Spleen (tissue), 11 donors: ENCODE data around the gene RPTOR. TPM values are rescaled to one million over a fixed set of nuclear protein-coding genes. Genes with fewer than 3 reads are reported as not detected.

Experiments used
- DNase-seq: peaks from one replicate; pipeline ENCODE4 v3.0.0-alpha.2; 2020
- H3K27ac ChIP-seq, 8 donors: fragments of 200-600 bp; sonication (generic) in 7 of 8; 1 replicate in 4 of 8; 2 replicates in 4 of 8; pipeline versions ENCODE4 v1.5.0 to v1.8.0; 2016 to 2021; ENCODE audit warnings: inconsistent platforms in 4 of 8, mild to moderate bottlenecking in 4 of 8, moderate library complexity in 1 of 8
- H3K27me3 ChIP-seq, 7 donors: fragments of 200-600 bp; sonication (generic) in 6 of 7; replicated peaks in 1 of 7; 1 replicate in 4 of 7; 2 replicates in 3 of 7; pipeline versions ENCODE4 v1.5.0 to v1.8.0; 2016 to 2021; ENCODE audit warnings: inconsistent platforms in 3 of 7, mild to moderate bottlenecking in 1 of 7
- H3K36me3 ChIP-seq, 6 donors: fragments of 200-600 bp; sonication (generic) in 5 of 6; 1 replicate in 4 of 6; 2 replicates in 2 of 6; pipeline versions ENCODE4 v1.5.0 to v1.8.0; 2016 to 2021; ENCODE audit warnings: inconsistent platforms in 2 of 6
- H3K4me1 ChIP-seq, 6 donors: fragments of 200-600 bp; sonication (generic) in 5 of 6; 1 replicate in 3 of 6; 2 replicates in 3 of 6; pipeline versions ENCODE4 v1.5.0 to v1.8.0; 2016 to 2021; ENCODE audit warnings: inconsistent platforms in 3 of 6
- H3K4me3 ChIP-seq, 8 donors: fragments of 200-600 bp; sonication (generic) in 7 of 8; 1 replicate in 4 of 8; 2 replicates in 4 of 8; pipeline versions ENCODE4 v1.5.0 to v1.8.0; 2016 to 2021; ENCODE audit warnings: inconsistent platforms in 4 of 8, mild to moderate bottlenecking in 4 of 8, moderate library complexity in 2 of 8
- H3K9me3 ChIP-seq, 8 donors: fragments of 200-600 bp; sonication (generic) in 7 of 8; 1 replicate in 4 of 8; 2 replicates in 4 of 8; pipeline versions ENCODE4 v1.5.0 to v1.8.0; 2016 to 2021; ENCODE audit warnings: inconsistent platforms in 4 of 8
- POLR2A ChIP-seq, 3 donors: fragments of 450-650 bp; IDR thresholded peaks; one replicate each; pipeline ENCODE4 v1.5.1; 2017; ENCODE audit warnings: antibody characterized with exemption in 3 of 3, mild to moderate bottlenecking in 1 of 3
- POLR2AphosphoS5 ChIP-seq, 3 donors: sonication (generic); formaldehyde crosslinking; IDR thresholded peaks; one replicate each; pipeline ENCODE4 v1.5.1; 2017; ENCODE audit warnings: antibody characterized with exemption in 3 of 3
- WGBS, 5 donors: extraction: QIAGEN DNeasy Blood & Tissue Kit in 3 of 5; methylation state at CpG; one replicate each; pipeline versions ENCODE4 v1.1.5 to v1.1.7; 2013 to 2018; 5-methylcytosine and 5-hydroxymethylcytosine counted together
- intact Hi-C: fragments of 100-400 bp; cut with DNase I; formaldehyde crosslinking; loops from one replicate; pipeline ENCODE4 v1.15.0; 2023; ENCODE audit warnings: low total_unique reads
- polyA plus RNA-seq, 3 donors: library from polyadenylated mRNA; stranded (reverse); fragments of 200-250 nt; gene quantifications; one replicate each; pipeline ENCODE4 v1.2.1, GENCODE V29; 2013
- total RNA-seq, 7 donors: library from RNA; depleted of rRNA in 3 of 7; stranded (reverse); fragments of >200 nt in 3 of 7; fragmentation: NEBNext Ultra II Directional in 4 of 7; extraction: Animal tissue kit (Norgen Biotek cat#: 25700) in 4 of 7; gene quantifications; one replicate each; pipeline versions ENCODE4 v1.1.0 to v1.2.1, GENCODE V29; 2016 to 2021
- TF ChIP-seq, protein P1 (sequence below), 11 experiments: fragments of 200-600 bp in 7 of 11; fragments of 450-650 bp in 4 of 11; sonication (generic) in 4 of 11; IDR thresholded peaks in 8 of 11; conservative IDR thresholded peaks in 3 of 11; 1 replicate in 7 of 11; 2 replicates in 4 of 11; pipeline versions ENCODE4 v1.4.0 to v1.8.0; 2016 to 2021; ENCODE audit warnings: antibody characterized with exemption in 11 of 11, inconsistent platforms in 4 of 11, mild to moderate bottlenecking in 1 of 11
- donor health status: healthy with polysubstance abuse.
- donor health status: DM: no; HTN: no; CAD: no; lungs with moderate emphysema.
- donor health status: DM: no; HTN: no; CAD: no.
- donor health status: Bipolar disorder and iron deficiency.
- donor health status: healthy.
- donor health status: DM: no; HTN: no; CAD: no.
- donor health status: DM: yes; HTN: yes; CAD: no.

The RPTOR gene
- total and polyA plus RNA-seq, 10 donors: 3.1 to 61.2 (median 40.7) TPM

DNA sequence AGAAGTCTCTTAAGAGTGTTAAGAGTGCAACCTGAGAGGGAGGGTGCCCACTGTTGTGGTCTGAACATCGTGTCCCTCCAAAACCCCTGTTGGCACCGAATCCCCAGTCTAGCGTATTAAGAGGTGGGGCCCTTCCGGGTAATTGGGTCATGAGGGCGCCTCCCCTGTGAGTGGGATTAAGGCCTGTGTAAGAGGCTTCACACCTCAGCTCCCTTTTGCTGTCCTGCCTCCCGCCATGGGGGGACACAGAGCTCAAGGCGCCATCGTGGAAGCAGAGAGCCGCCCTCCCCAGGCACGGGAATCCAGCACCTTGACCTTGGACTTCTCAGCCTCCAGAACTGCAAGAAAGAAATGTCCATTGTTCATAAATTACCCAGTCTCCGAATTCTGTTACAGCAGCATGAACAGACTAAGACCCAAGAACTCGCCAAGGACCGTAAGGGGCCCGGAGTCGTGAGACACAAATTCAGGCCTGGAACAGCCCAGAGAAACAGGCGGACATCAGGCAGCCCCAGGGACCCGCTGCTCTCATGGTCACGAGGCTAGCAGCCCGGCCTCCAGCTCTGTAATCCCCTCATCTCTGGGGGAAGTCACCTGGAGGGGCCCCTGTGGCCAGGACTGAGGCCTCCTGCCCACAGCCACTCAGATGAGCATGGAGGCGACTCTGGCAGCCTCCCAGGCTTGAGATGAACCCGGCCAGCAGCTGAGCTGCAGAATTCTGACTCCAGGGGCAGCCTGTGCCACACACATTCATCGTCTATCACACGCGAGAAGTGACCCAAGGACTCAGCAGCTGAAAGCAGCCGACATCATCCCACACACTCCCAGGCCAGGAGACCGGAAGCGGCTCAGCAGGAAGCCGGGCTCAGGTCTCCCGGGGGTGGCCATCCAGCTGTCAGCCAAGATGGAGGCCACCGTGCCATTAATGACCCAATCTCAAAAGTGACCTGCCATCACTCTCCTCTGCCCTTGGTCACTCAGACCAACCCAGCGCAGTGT, 434.2 kb downstream of the RPTOR start:
- Histone ChIP-seq H3K9me3 (peaks cover 0 to 3% (median 0%) of the 10 kb centered on the region in 8 donors), H3K36me3 (no peaks in the 10 kb centered on the region), H3K27me3 (peaks cover 0 to 35% (median 0%) of the 10 kb centered on the region in 7 donors), H3K4me1 (peaks cover 7 to 36% (median 27%) of the 10 kb centered on the region in 6 donors), H3K4me3 (no peak overlapping the region), H3K27ac (peak overlapping the region in 7 of 8 donors; percentile 22 to 77 (median 63))
- intact Hi-C loops: loop anchor here (5.0 to 10.0 kb wide), 2 partner anchors 114 to 551 kb away; no protein-coding TSS in a partner anchor
- WGBS, 5 donors: 78 to 84% (median 82%) methylated on average over 23 to 31 of the region's 31 CpGs
- TF ChIP-seq POLR2AphosphoS5 (IDR thresholded peaks at IDR 0.05) (peak; percentile 51 to 75 (median 52)), POLR2A (IDR thresholded peaks at IDR 0.05) (no peak)
- TF ChIP-seq, protein P1, sequence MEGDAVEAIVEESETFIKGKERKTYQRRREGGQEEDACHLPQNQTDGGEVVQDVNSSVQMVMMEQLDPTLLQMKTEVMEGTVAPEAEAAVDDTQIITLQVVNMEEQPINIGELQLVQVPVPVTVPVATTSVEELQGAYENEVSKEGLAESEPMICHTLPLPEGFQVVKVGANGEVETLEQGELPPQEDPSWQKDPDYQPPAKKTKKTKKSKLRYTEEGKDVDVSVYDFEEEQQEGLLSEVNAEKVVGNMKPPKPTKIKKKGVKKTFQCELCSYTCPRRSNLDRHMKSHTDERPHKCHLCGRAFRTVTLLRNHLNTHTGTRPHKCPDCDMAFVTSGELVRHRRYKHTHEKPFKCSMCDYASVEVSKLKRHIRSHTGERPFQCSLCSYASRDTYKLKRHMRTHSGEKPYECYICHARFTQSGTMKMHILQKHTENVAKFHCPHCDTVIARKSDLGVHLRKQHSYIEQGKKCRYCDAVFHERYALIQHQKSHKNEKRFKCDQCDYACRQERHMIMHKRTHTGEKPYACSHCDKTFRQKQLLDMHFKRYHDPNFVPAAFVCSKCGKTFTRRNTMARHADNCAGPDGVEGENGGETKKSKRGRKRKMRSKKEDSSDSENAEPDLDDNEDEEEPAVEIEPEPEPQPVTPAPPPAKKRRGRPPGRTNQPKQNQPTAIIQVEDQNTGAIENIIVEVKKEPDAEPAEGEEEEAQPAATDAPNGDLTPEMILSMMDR (IDR thresholded peaks at IDR 0.05 in 8 of 11, conservative IDR thresholded peaks at IDR 0.05 in 3 of 11): no peak
- DNase-seq: peak; percentile 75

DNA sequence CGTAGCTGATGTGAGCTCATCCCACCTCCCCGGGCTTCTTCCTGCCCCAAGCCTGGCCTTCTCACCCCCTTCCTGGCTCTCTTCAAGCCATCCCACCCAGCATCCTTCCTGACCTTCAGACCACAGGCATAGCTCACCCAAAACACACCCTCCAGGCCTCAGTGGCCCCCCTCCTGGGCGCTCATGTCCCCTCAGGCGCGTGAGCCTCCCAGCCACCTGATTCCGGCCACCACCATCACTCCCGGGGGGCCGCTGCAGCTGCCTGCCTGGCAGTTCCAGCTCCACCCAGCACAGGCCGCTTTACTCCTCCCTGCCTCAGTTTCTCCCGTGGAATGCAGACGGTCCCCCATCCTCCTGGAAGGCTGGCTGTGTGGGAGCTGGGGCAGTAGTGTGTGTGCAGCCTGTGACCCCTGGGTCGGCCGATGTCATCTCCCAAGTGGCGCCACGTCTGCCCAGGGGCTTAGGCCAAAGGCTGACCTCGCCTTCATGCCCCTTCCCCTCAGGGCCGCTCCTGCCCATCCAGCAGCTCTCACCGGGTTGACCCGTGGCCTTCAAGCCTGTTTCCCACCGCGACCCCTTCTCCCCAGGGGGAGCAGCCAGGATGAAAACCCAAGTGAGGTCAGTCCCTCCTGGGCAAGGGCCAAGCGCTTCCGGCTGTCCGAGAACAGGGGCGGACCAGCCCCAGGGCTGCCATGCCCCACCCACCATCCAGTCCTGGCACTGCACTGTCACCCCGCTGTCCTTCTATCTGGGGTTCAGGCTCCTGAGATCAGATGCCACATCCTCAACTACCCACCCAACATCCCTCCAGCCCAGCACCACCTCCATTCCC, 435.1 kb downstream of the RPTOR start:
- peaks cover 0 to 3% (median 0%) of the 10 kb centered on the region in 8 donors for H3K9me3 ChIP-seq
- H3K36me3 ChIP-seq: no peaks in the 10 kb centered on the region
- 69 to 91% (median 77%) methylated on average over 24 to 26 of the region's 26 CpGs for WGBS, 5 donors
- TF ChIP-seq POLR2AphosphoS5 (IDR thresholded peaks at IDR 0.05): peak in 1 of 3 donors; percentile 43
- TF ChIP-seq, protein P1 (IDR thresholded peaks at IDR 0.05 in 8 of 11, conservative IDR thresholded peaks at IDR 0.05 in 3 of 11): no peak
- DNase-seq: peak; percentile 76
- peaks cover 7 to 36% (median 27%) of the 10 kb centered on the region in 6 donors for H3K4me1 ChIP-seq
- no peak overlapping the region for H3K4me3 ChIP-seq
- intact Hi-C loops: loop anchor here (5.0 to 10.0 kb wide), 2 partner anchors 115 to 552 kb away; no protein-coding TSS in a partner anchor
- H3K27me3 ChIP-seq: peaks cover 0 to 29% (median 0%) of the 10 kb centered on the region in 7 donors
- peak overlapping the region in 7 of 8 donors; percentile 22 to 77 (median 63) for H3K27ac ChIP-seq

DNA sequence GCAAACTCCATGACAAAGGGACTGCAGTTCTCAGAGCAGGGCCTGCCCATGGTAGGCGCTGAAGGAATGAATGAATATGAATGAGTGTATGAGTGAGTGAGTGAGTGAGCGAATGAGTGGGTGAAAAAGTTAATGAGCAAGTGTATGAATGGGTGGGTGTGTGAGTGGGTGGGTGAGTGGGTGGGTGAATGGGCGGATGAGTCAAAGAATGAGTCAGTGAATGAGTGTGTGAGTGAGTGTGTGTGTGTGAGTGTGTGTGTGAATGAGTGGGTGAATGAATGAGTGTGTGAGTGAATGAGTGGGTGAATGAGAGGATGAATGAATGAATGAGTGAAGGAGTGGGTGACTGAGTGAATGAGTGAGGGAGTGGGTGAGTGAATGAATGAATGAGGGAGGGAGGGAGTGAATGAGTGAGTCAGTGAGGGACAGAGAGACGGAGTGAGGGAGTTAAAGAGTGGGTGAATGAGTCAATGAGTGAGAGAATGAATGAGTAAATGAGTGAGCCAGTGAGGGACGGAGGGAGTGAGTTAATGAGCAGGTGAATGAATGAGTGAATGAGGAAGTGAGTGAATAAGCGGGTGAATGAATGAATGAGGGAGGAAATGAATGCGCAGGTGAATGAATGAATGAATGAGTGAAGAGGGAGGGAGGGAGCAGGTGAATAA, 435.9 kb downstream of the RPTOR start:
- no peak for TF ChIP-seq POLR2A (IDR thresholded peaks at IDR 0.05)
- Histone ChIP-seq H3K4me3 (peak overlapping the region in 2 of 8 donors; percentile 13 to 58), H3K27ac (peak overlapping the region in 1 of 8 donors; percentile 77), H3K4me1 (peaks cover 7 to 36% (median 27%) of the 10 kb centered on the region in 6 donors), H3K36me3 (no peaks in the 10 kb centered on the region), H3K27me3 (peaks cover 0 to 29% (median 0%) of the 10 kb centered on the region in 7 donors), H3K9me3 (peaks cover 0 to 3% (median 0%) of the 10 kb centered on the region in 8 donors)
- 47 to 62% (median 53%) methylated on average over 7 of the region's 7 CpGs for WGBS, 5 donors
- intact Hi-C loops: no loop called here
- no peak for DNase-seq
